Thyroid gland (tissue), 4 donors: ENCODE results near the gene EPS8. TPM values are rescaled to one million over a fixed set of nuclear protein-coding genes. Genes with fewer than 3 reads are reported as not detected.

ENCODE experiments used
- DNase-seq, 2 donors: peaks; one replicate each; pipeline ENCODE4 v3.0.0-alpha.2; 2019
- H3K27ac ChIP-seq, 3 donors: fragments of 200-600 bp; sonication (generic); 1 replicate in 2 of 3; 2 replicates in 1 of 3; pipeline ENCODE4 v1.5.1; 2016 to 2019; ENCODE audit warnings: mild to moderate bottlenecking in 1 of 3, moderate library complexity in 1 of 3
- H3K27me3 ChIP-seq: fragments of 200-600 bp; sonication (generic); one replicate; pipeline ENCODE4 v1.5.1; 2019
- H3K36me3 ChIP-seq, 2 donors: fragments of 200-600 bp; sonication (generic); one replicate each; pipeline ENCODE4 v1.5.1; 2016 to 2019
- H3K4me1 ChIP-seq, 2 donors: fragments of 200-600 bp; sonication (generic); one replicate each; pipeline ENCODE4 v1.5.1; 2017 to 2019
- H3K4me3 ChIP-seq, 3 donors: fragments of 200-600 bp; sonication (generic); replicated peaks in 1 of 3; 1 replicate in 2 of 3; 2 replicates in 1 of 3; pipeline ENCODE4 v1.5.1; 2016; ENCODE audit warnings: mild to moderate bottlenecking in 1 of 3
- H3K9me3 ChIP-seq: fragments of 200-600 bp; sonication (generic); one replicate; pipeline ENCODE4 v1.5.1; 2017
- POLR2A ChIP-seq, 2 donors: fragments of 450-650 bp; IDR thresholded peaks; one replicate each; pipeline ENCODE4 v1.6.1; 2017; ENCODE audit warnings: antibody characterized with exemption in 2 of 2, mild to moderate bottlenecking in 2 of 2, moderate library complexity in 1 of 2
- WGBS, 2 donors: methylation state at CpG; one replicate each; pipeline ENCODE4 v1.1.5; 2017; 5-methylcytosine and 5-hydroxymethylcytosine counted together
- intact Hi-C: fragments of 100-400 bp; cut with DNase I; formaldehyde crosslinking; loops from one replicate; pipeline ENCODE4 v1.15.1; 2023
- total RNA-seq, 4 donors: library from RNA; depleted of rRNA; stranded (reverse); fragments of >200 nt; gene quantifications; one replicate each; pipeline ENCODE4 v1.2.3, GENCODE V29; 2016
- TF ChIP-seq, protein P1 (sequence below), 6 experiments: fragments of 200-600 bp in 3 of 6; fragments of 450-650 bp in 3 of 6; sonication (generic) in 3 of 6; IDR thresholded peaks; one replicate each; pipeline ENCODE4 v1.5.1; 2016 to 2019; ENCODE audit warnings: antibody characterized with exemption in 6 of 6, mild to moderate bottlenecking in 2 of 6, inconsistent platforms in 1 of 6, moderate library complexity in 1 of 6

Gene EPS8
- total RNA-seq, 4 donors from 2014 or later, result 78.0 to 127 (median 110) TPM

DNA sequence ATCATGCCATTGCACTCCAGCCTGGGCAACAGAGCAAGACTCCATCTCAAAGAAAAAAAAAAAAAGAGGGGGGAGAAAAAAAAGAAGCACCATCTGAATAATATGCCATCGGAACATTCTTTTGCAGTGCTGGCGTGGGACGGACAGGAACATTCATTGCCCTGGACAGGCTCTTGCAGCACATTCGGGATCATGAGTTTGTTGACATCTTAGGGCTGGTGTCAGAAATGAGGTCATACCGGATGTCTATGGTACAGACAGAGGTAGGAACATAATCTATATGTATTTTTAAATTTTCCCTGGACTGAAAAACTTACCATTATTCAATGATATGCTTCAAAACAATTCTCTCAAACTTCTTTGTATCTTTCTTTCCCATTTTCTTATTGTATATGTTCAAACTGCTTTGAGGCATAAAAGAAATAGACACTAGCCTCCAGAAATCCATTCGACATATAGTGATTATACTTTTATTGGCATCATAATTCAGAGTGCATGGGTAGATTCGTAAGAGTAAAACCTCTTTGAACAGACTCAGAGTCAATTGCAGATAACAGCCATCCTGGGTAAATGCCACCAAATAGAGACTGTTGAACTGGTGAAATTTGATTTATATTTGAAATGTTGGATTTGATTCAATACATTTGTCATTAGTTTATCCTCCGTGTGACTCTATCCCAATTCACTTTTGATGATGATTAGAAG is 199.7 kb downstream of the EPS8 start:
- no peak overlapping the region for H3K27ac ChIP-seq
- peaks cover 0 to 3% of the 10 kb centered on the region in 2 donors for H3K4me1 ChIP-seq
- no peak overlapping the region for H3K4me3 ChIP-seq
- H3K9me3 ChIP-seq, result no peaks in the 10 kb centered on the region
- no peak for DNase-seq
- intact Hi-C loops, result loop anchor here (2.0 to 10.0 kb wide), 3 partner anchors 55 to 315 kb away; no protein-coding TSS in a partner anchor
- WGBS, 2 donors, result 80 to 81% methylated on average over 8 of the region's 8 CpGs
- H3K36me3 ChIP-seq, result no peaks in the 10 kb centered on the region
- TF ChIP-seq, protein P1, sequence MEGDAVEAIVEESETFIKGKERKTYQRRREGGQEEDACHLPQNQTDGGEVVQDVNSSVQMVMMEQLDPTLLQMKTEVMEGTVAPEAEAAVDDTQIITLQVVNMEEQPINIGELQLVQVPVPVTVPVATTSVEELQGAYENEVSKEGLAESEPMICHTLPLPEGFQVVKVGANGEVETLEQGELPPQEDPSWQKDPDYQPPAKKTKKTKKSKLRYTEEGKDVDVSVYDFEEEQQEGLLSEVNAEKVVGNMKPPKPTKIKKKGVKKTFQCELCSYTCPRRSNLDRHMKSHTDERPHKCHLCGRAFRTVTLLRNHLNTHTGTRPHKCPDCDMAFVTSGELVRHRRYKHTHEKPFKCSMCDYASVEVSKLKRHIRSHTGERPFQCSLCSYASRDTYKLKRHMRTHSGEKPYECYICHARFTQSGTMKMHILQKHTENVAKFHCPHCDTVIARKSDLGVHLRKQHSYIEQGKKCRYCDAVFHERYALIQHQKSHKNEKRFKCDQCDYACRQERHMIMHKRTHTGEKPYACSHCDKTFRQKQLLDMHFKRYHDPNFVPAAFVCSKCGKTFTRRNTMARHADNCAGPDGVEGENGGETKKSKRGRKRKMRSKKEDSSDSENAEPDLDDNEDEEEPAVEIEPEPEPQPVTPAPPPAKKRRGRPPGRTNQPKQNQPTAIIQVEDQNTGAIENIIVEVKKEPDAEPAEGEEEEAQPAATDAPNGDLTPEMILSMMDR (IDR thresholded peaks at IDR 0.05), result no peak
- no peak for TF ChIP-seq POLR2A (IDR thresholded peaks at IDR 0.05)
- no peaks in the 10 kb centered on the region for H3K27me3 ChIP-seq

DNA sequence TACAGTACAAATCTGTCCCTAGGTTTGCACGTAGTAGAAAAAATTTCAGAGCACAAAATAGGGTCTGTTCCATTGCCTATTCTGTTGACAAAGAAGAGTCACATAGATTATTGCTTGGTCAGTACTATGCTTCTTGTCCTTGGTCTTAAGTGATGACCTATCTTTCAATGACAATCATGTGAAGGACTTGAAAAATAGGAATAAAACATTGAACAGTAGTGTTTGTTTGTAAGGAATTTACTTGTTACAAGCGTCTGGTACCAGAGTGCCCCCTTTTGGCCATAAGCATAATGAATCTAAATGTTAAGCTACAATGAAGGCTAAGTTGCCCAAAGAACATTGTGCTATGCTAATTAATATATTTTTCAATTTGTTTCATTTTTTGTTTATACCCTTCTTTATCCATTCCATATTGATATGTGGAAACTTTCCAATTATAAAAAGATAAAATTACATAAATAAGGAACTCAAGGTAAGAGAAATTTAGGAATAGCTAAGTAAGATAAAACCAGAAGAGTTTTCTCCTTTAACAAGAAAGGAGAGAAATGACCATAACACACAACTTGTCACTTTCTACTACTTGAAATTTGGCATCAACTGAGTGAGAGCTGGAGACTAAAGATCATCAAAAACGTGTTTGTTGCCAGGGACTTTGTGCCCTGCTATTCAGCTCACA is 204.7 kb downstream of the EPS8 start:
- DNase-seq, result peak in 1 of 2 donors; percentile 10
- H3K4me3 ChIP-seq, result no peak overlapping the region
- no peaks in the 10 kb centered on the region for H3K36me3 ChIP-seq
- intact Hi-C loops, result loop anchor here (10.0 kb wide), 2 partner anchors 50 to 310 kb away; no protein-coding TSS in a partner anchor
- no peaks in the 10 kb centered on the region for H3K4me1 ChIP-seq
- WGBS, 2 donors, result 33 to 38% methylated on average over 3 of the region's 3 CpGs
- no peak for TF ChIP-seq POLR2A (IDR thresholded peaks at IDR 0.05)
- TF ChIP-seq, protein P1 (IDR thresholded peaks at IDR 0.05), result peak in 5 of 6 experiments; percentile 24 to 74 (median 54)
- no peak overlapping the region for H3K27ac ChIP-seq
- H3K9me3 ChIP-seq, result no peaks in the 10 kb centered on the region
- H3K27me3 ChIP-seq, result no peaks in the 10 kb centered on the region

DNA sequence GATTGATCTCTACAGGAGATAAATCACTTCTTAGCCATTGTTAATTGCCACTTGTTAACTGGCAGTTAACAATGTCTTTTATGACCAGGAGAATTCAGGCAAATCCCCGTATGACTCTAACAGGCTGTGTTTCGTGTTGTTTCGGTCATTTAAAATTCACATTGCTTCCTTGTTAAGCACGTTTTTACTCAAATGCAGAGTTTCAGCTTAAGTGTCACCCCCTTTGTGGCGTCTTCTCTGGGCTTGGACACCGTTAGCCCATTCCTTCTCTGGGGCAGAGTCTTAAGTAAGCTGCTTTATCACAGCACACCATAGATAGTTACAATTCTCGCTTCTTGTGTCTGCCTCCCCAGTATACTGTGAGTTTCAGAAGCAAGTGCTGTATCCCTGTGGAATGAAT is 205.4 kb downstream of the EPS8 start:
- intact Hi-C loops, result loop anchor here (10.0 kb wide), 2 partner anchors 49 to 309 kb away; no protein-coding TSS in a partner anchor
- H3K27me3 ChIP-seq, result no peaks in the 10 kb centered on the region
- TF ChIP-seq, protein P1 (IDR thresholded peaks at IDR 0.05), result no peak
- TF ChIP-seq POLR2A (IDR thresholded peaks at IDR 0.05), result no peak
- H3K9me3 ChIP-seq, result no peaks in the 10 kb centered on the region
- H3K4me3 ChIP-seq, result no peak overlapping the region
- no peak overlapping the region for H3K27ac ChIP-seq
- 79 to 81% methylated on average over 7 of the region's 7 CpGs for WGBS, 2 donors
- no peaks in the 10 kb centered on the region for H3K4me1 ChIP-seq
- no peaks in the 10 kb centered on the region for H3K36me3 ChIP-seq
- DNase-seq, result no peak

DNA sequence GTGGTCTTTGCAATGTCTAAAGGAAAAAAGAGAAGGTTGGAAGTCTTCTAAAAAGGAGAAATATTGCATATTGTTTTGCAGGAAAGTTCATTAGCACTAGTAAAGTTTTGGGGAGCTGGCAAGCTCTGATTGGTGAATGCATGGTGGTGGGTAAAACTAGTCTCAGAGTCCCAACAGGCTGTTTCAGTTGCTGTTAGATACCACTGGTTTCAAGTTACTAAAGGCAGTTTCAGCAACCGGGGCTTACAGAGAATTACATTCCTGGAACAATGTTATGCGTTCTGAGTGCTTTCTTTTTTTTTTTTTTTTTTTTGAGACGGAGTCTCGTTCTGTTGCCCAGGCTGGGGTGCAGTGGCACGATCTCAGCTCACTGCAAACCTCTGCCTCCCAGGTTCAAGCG is 208.2 kb downstream of the EPS8 start:
- intact Hi-C loops, result loop anchor here (10.0 kb wide), 2 partner anchors 46 to 306 kb away; no protein-coding TSS in a partner anchor
- Histone ChIP-seq H3K27me3 (no peaks in the 10 kb centered on the region), H3K9me3 (no peaks in the 10 kb centered on the region), H3K27ac (no peak overlapping the region), H3K36me3 (no peaks in the 10 kb centered on the region), H3K4me1 (no peaks in the 10 kb centered on the region), H3K4me3 (no peak overlapping the region)
- no peak for DNase-seq
- no peak for TF ChIP-seq POLR2A (IDR thresholded peaks at IDR 0.05)
- TF ChIP-seq, protein P1 (IDR thresholded peaks at IDR 0.05), result no peak
- 44 to 50% methylated on average over 6 of the region's 6 CpGs for WGBS, 2 donors

DNA sequence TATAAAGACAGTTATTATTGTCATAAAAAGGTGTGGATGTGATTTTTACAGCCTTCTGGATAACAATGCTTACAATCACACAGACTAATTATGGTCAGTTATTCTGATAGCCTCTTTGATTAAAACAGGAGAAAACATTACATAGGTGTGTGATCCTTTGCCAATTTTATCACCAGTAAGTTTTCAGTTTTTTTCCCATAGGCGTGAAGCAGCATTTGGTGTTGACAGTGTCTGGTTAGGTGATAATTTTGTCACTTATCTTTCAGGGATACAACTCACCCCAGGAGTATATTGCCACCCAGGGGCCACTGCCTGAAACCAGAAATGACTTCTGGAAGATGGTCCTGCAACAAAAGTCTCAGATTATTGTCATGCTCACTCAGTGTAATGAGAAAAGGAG is 208.8 kb downstream of the EPS8 start:
- DNase-seq, result no peak

More for the DNA sequence above, 208.8 kb downstream of the EPS8 start:
- Histone ChIP-seq H3K9me3 (no peaks in the 10 kb centered on the region), H3K27ac (no peak overlapping the region), H3K27me3 (no peaks in the 10 kb centered on the region), H3K4me1 (no peaks in the 10 kb centered on the region), H3K4me3 (no peak overlapping the region), H3K36me3 (no peaks in the 10 kb centered on the region)
- TF ChIP-seq, protein P1 (IDR thresholded peaks at IDR 0.05), result no peak
- no peak for TF ChIP-seq POLR2A (IDR thresholded peaks at IDR 0.05)
- 87 to 91% methylated on average over 1 of the region's 1 CpG for WGBS, 2 donors
- intact Hi-C loops, result loop anchor here (10.0 kb wide), 2 partner anchors 46 to 306 kb away; no protein-coding TSS in a partner anchor
